ENCODE measurements around the gene TMEM123.
"Not testable (repeated sequence)": the region's sequence is repeated elsewhere in the genome, so short reads cannot be mapped to it uniquely, and the experiment has no call there.

The TMEM123 gene

DNA sequence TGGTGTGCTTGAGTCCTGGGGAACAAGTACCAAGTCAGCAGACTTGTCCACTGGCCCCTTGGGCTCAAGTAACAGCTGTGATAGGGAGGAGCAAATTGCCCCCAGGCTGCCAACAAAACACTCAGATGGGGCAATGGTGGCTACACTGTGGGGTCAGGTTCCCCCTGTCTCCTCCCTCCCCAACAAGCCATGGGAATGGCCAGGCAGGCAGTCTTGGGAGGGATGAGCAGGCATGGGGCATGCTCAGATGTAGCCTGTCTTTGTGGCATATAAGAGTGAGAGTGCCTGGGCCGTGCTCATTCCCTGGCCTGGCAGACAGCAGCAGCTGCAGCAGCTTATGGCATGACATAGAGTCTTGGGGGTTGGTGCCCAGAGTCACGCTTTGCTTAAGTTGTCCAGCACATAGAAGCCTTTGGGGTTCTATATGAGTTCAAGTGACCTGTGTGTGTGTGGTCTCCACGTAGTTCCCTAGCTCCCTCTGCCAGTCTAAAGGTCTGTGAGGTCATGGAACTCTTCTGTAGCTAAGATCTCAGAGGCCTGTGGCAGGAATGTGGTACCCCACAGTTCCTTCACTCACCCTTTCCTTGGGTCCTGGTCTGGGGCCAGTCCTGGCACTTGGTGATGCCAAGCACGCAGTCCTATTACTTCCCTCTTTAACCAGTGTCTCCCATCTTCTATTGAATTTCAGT is 60.9 kb downstream of the TMEM123 start:
- DNase-seq (ENCODE audit: low spot score), result no peak

- peak; percentile 42 for DNase-seq (ENCODE audit: low spot score)
These were observed 61.7 kb downstream of the TMEM123 start for GRCh38 chr11:102390667-102391465.

- DNase-seq (ENCODE audit: low spot score), result no peak
These were observed 63.3 kb downstream of the TMEM123 start for GRCh38 chr11:102389253-102389652.

DNA sequence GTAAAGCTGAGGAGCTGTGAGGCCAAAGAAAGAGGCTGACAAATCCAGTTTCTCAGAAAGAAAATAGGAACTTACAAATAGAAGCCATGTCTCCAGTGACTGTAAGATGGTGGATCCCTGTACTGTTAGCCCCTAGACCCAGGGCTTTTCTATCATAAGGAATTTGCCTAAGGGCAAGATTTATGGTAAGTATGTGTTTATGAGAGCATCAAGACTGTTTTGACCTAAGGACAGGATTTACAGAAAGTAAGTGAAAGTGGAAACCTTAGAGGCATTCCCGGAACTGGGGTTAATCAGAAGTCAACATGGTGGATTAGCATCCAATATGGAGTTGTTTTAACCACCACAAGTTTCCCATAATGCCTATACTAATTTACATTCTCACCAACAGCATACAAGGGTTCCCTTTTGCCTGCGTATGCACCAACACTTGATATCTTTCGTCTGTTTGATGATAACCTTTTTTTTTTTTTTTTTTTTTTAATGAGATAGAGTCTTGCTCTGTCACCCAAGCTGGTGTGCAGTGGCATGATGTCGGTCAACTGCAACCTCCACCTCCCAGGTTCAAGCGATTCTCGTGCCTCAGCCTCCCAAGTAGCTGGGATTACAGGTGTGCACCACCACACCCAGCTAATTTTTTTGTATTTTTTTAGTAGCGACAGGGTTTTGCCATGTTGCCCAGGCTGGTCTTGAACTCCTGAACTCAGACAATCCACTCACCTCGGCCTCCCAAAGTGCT is 65.4 kb downstream of the TMEM123 start:
- no peak for DNase-seq (ENCODE audit: low spot score)

- DNase-seq (ENCODE audit: low spot score), result no peak
These were observed 66.3 kb downstream of the TMEM123 start for GRCh38 chr11:102386136-102386734.

DNA sequence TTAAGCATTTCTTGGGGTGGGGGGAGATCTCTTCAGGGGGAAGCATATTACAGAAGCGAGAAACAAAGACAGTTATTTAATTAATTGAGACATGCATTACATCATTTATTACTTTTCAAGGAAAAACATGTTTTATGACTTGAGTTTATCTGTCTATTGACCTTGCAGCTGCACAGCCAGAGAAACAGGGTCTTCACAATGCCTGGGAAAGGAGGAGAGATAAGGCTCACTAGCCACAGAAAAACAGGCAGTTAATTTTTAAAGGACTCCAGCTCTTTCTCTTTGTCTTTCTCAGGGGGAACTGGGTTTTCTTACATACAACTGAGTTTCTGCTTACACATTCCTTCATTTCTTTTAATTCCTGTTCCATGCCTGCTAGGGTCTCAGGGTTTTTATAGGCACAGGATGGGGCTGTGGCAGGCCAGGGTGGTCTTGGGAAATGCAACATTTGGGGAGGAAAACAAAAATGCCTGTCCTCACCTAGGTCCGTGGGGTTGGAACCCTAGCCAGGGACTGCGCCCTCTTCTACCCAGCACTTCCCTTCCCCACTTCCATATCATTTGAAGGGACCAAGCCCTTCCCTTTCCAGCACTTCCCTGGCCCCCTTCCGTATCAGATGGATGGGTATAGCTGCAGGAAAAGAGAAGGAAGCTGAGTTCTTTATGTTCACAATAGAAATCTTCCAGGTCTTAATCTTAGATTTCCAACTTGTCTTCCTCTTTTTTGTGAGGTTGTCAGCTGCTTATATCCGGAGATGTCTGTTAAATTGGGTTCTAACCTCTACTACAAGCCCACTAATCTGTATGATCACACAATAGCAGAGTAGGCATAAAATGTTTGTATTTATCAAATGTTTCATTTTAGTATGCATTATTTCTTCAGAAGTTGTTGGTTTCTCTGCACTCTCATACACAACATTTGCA is 67.2 kb downstream of the TMEM123 start:
- DNase-seq (ENCODE audit: low spot score), result no peak

- DNase-seq (ENCODE audit: low spot score), result no peak
These were observed 68.0 kb downstream of the TMEM123 start for GRCh38 chr11:102384419-102385079.

DNA sequence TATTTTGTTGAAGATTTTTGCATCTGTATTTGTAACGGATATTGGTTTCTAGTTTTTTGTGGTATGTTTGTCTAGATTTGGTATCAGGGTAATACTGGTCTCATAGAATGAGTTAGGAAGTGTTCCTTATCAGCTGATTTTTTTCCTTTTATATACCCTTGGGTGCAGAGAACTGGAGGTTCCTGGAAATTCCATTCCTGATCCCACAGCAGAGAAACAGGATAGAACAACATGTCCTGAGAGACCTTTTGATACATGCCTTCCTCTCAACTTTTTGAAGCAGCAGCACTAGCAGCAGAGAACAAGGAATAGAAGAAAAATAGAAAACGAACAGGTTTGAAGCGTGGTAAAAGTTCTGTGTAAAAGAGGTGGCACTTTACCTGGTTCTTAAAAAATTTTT is 68.7 kb downstream of the TMEM123 start:
- no peak for DNase-seq (ENCODE audit: low spot score)

DNA sequence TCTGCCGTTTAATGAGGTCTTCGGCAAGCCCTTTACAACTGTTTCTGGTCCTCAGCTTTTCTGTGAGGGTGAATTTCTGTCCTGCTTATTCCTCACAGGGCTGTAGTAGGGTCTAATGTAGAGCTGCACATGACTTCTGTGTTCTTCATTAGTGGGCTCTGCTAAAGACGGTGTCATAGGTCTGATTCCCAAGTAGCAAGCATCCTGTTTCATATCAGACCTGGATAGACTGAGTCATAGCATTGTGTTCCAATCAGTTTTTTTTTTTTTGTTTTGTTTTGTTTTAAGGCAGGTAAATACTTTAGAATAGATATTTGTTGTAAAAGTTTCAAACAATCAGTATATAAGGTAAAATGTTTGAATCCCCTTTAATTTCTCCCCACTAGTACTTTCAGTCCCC is 70.2 kb downstream of the TMEM123 start:
- no peak for DNase-seq (ENCODE audit: low spot score)

GRCh38 chr11:102378818-102379217 is 73.7 kb downstream of the TMEM123 start:
- DNase-seq (ENCODE audit: low spot score), result no peak

- DNase-seq (ENCODE audit: low spot score), result peak; percentile 83
These were observed 74.7 kb downstream of the TMEM123 start for GRCh38 chr11:102377891-102378290.

GRCh38 chr11:102375720-102376399 is 76.7 kb downstream of the TMEM123 start:
- DNase-seq (ENCODE audit: low spot score), result no peak

DNA sequence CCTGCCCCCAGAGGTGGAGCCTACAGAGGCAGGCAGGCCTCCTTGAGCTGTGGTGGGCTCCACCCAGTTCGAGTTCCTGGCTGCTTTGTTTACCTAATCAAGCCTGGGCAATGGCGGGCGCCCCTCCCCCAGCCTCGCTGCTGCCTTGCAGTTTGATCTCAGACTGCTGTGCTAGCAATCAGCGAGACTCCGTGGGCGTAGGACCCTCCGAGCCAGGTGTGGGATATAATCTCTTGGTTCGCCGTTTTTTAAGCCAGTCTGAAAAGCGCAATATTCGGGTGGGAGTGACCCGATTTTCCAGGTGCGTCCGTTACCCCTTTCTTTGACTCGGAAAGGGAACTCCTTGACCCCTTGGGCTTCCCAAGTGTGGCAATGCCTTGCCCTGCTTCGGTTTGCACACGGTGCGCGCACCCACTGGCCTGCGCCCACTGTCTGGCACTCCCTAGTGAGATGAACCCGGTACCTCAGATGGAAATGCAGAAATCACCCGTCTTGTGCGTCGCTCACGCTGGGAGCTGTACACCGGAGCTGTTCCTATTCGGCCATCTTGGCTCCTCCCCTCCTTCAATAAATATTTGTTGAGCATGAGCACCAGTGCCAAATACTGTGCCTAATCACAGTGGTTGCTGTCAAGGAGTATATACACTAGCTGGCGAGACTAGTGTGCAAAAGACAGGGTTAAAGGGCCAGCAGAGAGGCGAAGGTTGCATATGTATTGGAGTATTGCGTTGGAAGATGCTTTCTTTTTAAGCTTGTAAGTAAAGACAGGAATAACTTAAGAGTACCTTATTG is 77.7 kb downstream of the TMEM123 start:
- not testable (repeated sequence) for DNase-seq (ENCODE audit: low spot score)

GRCh38 chr11:102368472-102368871 is 84.1 kb downstream of the TMEM123 start:
- no peak for DNase-seq (ENCODE audit: low spot score)

GRCh38 chr11:102367364-102367763 is 85.2 kb downstream of the TMEM123 start:
- no peak for DNase-seq (ENCODE audit: low spot score)

GRCh38 chr11:102364991-102365390 is 87.6 kb downstream of the TMEM123 start:
- DNase-seq (ENCODE audit: low spot score), result no peak

GRCh38 chr11:102361086-102362031 is 91.2 kb downstream of the TMEM123 start:
- no peak for DNase-seq (ENCODE audit: low spot score)

DNA sequence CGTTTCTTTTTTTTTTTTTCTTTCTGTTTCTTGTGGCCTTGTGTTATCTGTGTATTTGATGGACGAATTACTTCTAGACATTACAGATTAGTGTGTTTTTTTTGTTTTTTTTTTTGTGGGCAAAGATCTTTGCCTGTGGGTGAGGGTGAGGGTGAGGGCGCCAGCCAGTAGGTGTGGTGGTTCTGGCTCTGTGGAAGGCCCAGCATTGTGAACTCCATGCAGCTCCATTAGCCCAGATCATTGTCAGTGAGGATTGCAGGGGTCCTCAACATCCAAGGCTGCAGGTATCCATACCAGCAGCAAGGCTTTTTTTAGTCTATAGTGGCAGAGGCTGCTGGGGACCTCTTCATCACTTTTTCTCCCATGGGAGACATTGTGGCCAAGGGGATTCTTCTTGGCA is 91.9 kb downstream of the TMEM123 start:
- no peak for DNase-seq (ENCODE audit: low spot score)
